Measurements from ENCODE around the gene SLC1A3.

DNA sequence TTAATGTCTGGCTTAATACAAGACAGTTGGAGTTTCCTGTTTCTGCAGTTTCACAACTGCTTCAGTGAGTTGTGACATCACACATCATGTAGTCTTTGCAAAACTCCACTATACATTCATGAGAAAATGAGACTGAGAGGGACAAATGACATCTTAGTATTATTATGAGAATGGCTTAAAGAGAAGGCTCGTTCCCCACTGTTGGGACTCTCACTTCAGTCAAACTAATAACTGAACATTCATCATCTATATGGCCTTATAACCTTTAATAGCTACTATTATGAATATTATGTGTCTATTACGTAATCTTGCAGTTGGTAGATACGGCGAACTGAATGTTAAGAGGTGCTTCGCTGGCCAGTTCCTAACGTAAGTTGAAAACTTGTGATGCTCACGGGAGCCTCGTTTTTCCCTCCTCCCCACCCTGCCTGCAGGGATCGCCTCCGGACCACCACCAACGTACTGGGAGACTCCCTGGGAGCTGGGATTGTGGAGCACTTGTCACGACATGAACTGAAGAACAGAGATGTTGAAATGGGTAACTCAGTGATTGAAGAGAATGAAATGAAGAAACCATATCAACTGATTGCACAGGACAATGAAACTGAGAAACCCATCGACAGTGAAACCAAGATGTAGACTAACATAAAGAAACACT lies 79.4 kb downstream of the SLC1A3 start:
- TF ChIP-seq EZH2 (optimal IDR thresholded peaks at IDR 0.05; ENCODE audit: low read depth, low read length) = no peak
- TF ChIP-seq CTCF (IDR thresholded peaks at IDR 0.05; ENCODE audit: low read length) = no peak
- TF ChIP-seq EZH2phosphoT487 (IDR thresholded peaks at IDR 0.05; ENCODE audit: low read length) = no peak
